Testis (tissue), 2 donors: ENCODE results near the gene KCNN3.
"Not testable (repeated sequence)": the region's sequence is repeated elsewhere in the genome, so short reads cannot be mapped to it uniquely, and the experiment has no call there.

Experiments
- CTCF ChIP-seq, 3 experiments: fragments of 450-650 bp in 2 of 3; fragments of 200-600 bp in 1 of 3; sonication (generic) in 1 of 3; IDR thresholded peaks; one replicate each; pipeline ENCODE4 v1.5.1; 2016 to 2019; ENCODE audit warnings: antibody characterized with exemption in 3 of 3, mild to moderate bottlenecking in 2 of 3, moderate library complexity in 1 of 3
- POLR2A ChIP-seq: fragments of 450-650 bp; IDR thresholded peaks from one replicate; pipeline ENCODE4 v1.6.1; 2017; ENCODE audit warnings: antibody characterized with exemption, mild to moderate bottlenecking, moderate library complexity

DNA sequence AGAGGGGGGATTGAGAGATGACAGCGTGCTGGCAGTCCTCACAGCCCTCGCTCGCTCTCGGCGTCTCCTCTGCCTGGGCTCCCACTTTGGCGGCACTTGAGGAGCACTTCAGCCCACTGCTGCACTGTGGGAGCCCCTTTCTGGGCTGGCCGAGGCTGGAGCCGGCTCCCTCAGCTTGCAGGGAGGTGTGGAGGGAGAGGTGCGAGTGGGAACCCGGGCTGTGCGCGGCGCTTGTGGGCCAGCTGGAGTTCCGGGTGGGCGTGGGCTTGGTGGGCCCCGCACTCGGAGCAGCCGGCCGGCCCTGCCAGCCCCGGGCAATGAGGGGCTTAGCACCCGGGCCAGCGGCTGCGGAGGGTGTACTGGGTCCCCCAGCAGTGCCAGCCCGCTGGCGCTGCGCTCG lies 192.2 kb downstream of the KCNN3 start:
- TF ChIP-seq CTCF (IDR thresholded peaks at IDR 0.05); POLR2A: not testable (repeated sequence)
